IMR-90 (cell line): ENCODE measurements around the gene AGO3. TPM values are rescaled to one million over a fixed set of nuclear protein-coding genes. Genes with fewer than 3 reads are reported as not detected.
A peak's percentile ranks its signal among the peaks of the same experiment; 100 is the strongest.

Experiments used
- ATAC-seq: fragments of 200-7000 bp; cut with Tn5 transposase; 2 replicates; pipeline ENCODE4 v1.9.1; 2020; ENCODE audit warnings: low read depth, mild to moderate bottlenecking, moderate library complexity
- BruUV-seq: library from RNA; stranded (reverse); fragments of 400-500 nt; replicated peaks from 2 replicates; lab custom pipeline; 2021; lab: Mats Ljungman, UMichigan
- CTCF ChIA-PET: fragments of 300-600 bp; formaldehyde crosslinking; extraction: SDS; loops from one replicate; lab custom pipeline; 2021; ENCODE audit warnings: antibody characterized with exemption; lab: Yijun Ruan, JAX
- POLR2A ChIA-PET: fragments of 300-600 bp; sonication (Branson Sonifier 250); formaldehyde crosslinking; loops from one replicate; lab custom pipeline; 2022; ENCODE audit warnings: antibody characterized with exemption; ENCODE audit not compliant: unreplicated experiment; lab: Charles Lee
- DNase-seq: peaks from one replicate; pipeline ENCODE4 v3.0.0; 2013
- H2AFZ ChIP-seq: replicated peaks from 2 replicates; pipeline ENCODE3; 2013; ENCODE audit warnings: low read length, mild to moderate bottlenecking; ENCODE audit not compliant: poor library complexity
- H2AK5ac ChIP-seq: 2 replicates; pipeline ENCODE4 v1.6.1; 2013; ENCODE audit warnings: low read depth, low read length, inconsistent platforms
- H2AK9ac ChIP-seq: replicated peaks from 2 replicates; pipeline ENCODE3; 2013; ENCODE audit warnings: mild to moderate bottlenecking, low read depth, low read length, moderate library complexity; ENCODE audit not compliant: poor library complexity
- H2BK120ac ChIP-seq: 2 replicates; pipeline ENCODE4 v1.6.1; 2013; ENCODE audit warnings: low read depth, low read length, inconsistent platforms
- H2BK15ac ChIP-seq: 3 replicates; pipeline ENCODE4 v1.6.1; 2013; ENCODE audit warnings: low read depth, low read length, inconsistent platforms
- H2BK20ac ChIP-seq: 2 replicates; pipeline ENCODE4 v1.6.1; 2013; ENCODE audit warnings: low read depth, mild to moderate bottlenecking, inconsistent platforms, low read length, moderate library complexity
- H2BK5ac ChIP-seq: 2 replicates; pipeline ENCODE4 v1.6.1; 2013; ENCODE audit warnings: mild to moderate bottlenecking, low read depth, low read length, inconsistent platforms; ENCODE audit not compliant: poor library complexity, severe bottlenecking
- H3K14ac ChIP-seq: replicated peaks from 2 replicates; pipeline ENCODE4 v1.6.1; 2013; ENCODE audit warnings: low read depth, low read length, inconsistent platforms
- H3K18ac ChIP-seq: 2 replicates; pipeline ENCODE4 v1.6.1; 2013; ENCODE audit warnings: low read depth, low read length, control low read depth
- H3K23ac ChIP-seq: 2 replicates; pipeline ENCODE4 v1.6.1; 2013; ENCODE audit warnings: low read depth, low read length, inconsistent platforms
- H3K27ac ChIP-seq: 2 replicates; pipeline ENCODE4 v1.5.1; 2013; ENCODE audit warnings: mild to moderate bottlenecking, control low read depth, low read length; ENCODE audit not compliant: insufficient read depth
- H3K27me3 ChIP-seq: 2 replicates; pipeline ENCODE4 v1.6.1; 2013; ENCODE audit warnings: low read length; ENCODE audit not compliant: control insufficient read depth, insufficient read depth
- H3K36me3 ChIP-seq: 2 replicates; pipeline ENCODE4 v1.6.1; 2013; ENCODE audit warnings: low read length, mixed read lengths; ENCODE audit not compliant: control insufficient read depth, insufficient read depth
- H3K4ac ChIP-seq: 2 replicates; pipeline ENCODE4 v1.6.1; 2013; ENCODE audit warnings: low read depth, low read length, inconsistent platforms
- H3K4me1 ChIP-seq: 2 replicates; pipeline ENCODE4 v1.6.1; 2013; ENCODE audit warnings: low read length, mixed read lengths; ENCODE audit not compliant: control insufficient read depth, insufficient read depth
- H3K4me2 ChIP-seq: 2 replicates; pipeline ENCODE4 v1.6.1; 2013; ENCODE audit warnings: low read depth, mild to moderate bottlenecking, control low read depth, low read length, moderate library complexity
- H3K4me3 ChIP-seq: 2 replicates; pipeline ENCODE4 v1.5.1; 2013; ENCODE audit warnings: low read depth, mild to moderate bottlenecking, control low read depth, low read length, moderate library complexity; ENCODE audit not compliant: insufficient read depth
- H3K56ac ChIP-seq: 2 replicates; pipeline ENCODE4 v1.6.1; 2013; ENCODE audit warnings: low read length, inconsistent platforms; ENCODE audit not compliant: insufficient read depth; ENCODE audit errors: extremely low read depth
- H3K79me1 ChIP-seq, 2 experiments: 2 replicates each; pipeline ENCODE4 v1.6.1; 2013; ENCODE audit warnings: low read length in 2 of 2, inconsistent platforms in 1 of 2, low read depth in 1 of 2
- H3K9ac ChIP-seq: 2 replicates; pipeline ENCODE4 v1.6.1; 2013; ENCODE audit warnings: low read depth, low read length, control low read depth
- H3K9me1 ChIP-seq: 2 replicates; pipeline ENCODE4 v1.6.1; 2013; ENCODE audit warnings: low read length, inconsistent platforms; ENCODE audit not compliant: insufficient read depth
- H3K9me3 ChIP-seq: 2 replicates; pipeline ENCODE4 v1.6.1; 2013; ENCODE audit warnings: low read length; ENCODE audit not compliant: control insufficient read depth, insufficient read depth
- H4K20me1 ChIP-seq: 2 replicates; pipeline ENCODE4 v1.6.1; 2013; ENCODE audit warnings: low read length, inconsistent platforms; ENCODE audit not compliant: insufficient read depth
- H4K5ac ChIP-seq: 2 replicates; pipeline ENCODE4 v1.6.1; 2013; ENCODE audit warnings: mild to moderate bottlenecking, low read depth, low read length, control low read depth
- H4K8ac ChIP-seq, 2 experiments: 2 replicates each; pipeline ENCODE4 v1.6.1; 2013; ENCODE audit warnings: low read depth in 2 of 2, low read length in 2 of 2, control low read depth in 1 of 2, inconsistent platforms in 1 of 2
- H4K91ac ChIP-seq: 2 replicates; pipeline ENCODE4 v1.6.1; 2013; ENCODE audit warnings: low read depth, low read length, inconsistent platforms; ENCODE audit not compliant: insufficient read depth
- BHLHE40 ChIP-seq: fragments of 150-350 bp; IDR thresholded peaks from 2 replicates; pipeline ENCODE4 v1.6.1; 2016; ENCODE audit warnings: mild to moderate bottlenecking, low read depth, low read length
- MAZ ChIP-seq: IDR thresholded peaks from 2 replicates; pipeline ENCODE4 v1.6.1; 2012; ENCODE audit warnings: low read depth, mild to moderate bottlenecking, low read length, improper control_type of control experiment, moderate library complexity, borderline replicate concordance
- WGBS, 2 experiments: methylation state at CpG; one replicate each; pipeline versions ENCODE4 v1.1.5 to v1.1.7; 2013; ENCODE audit warnings: missing lambda C conversion rate in 2 of 2; ENCODE audit not compliant: insufficient read length in 1 of 2; ENCODE audit errors: extremely low coverage in 2 of 2; 5-methylcytosine and 5-hydroxymethylcytosine counted together
- dilution Hi-C: fragments of 300-500 bp; cut with HindIII; formaldehyde crosslinking; loops from one replicate; pipeline ENCODE4 v1.14.3; 2018; ENCODE audit warnings: low sequenced_read_pairs; ENCODE audit not compliant: unreplicated experiment
- in situ Hi-C: fragments of 300-500 bp; cut with MboI; formaldehyde crosslinking; loops from 3 replicates; pipeline ENCODE4 v1.14.3; 2019; ENCODE audit warnings: low sequenced_read_pairs, inconsistent platforms, mixed read lengths
- intact Hi-C: fragments of 100-400 bp; cut with micrococcal nuclease; formaldehyde crosslinking; loops from 2 replicates; pipeline ENCODE4 v1.10.0; 2022
- polyA plus RNA-seq, 3 experiments: library from polyadenylated mRNA; depleted of rRNA; stranded (reverse); fragments of >200 nt; gene quantifications; 2 replicates each; pipeline ENCODE4 v1.2.3, GENCODE V29; 2012; ENCODE audit warnings: low replicate concordance in 1 of 3
- total RNA-seq: library from RNA; depleted of rRNA; stranded (reverse); fragments of >200 nt; gene quantifications from 2 replicates; pipeline ENCODE4 v1.2.3, GENCODE V29; 2012

AGO3 gene
- total and polyA plus RNA-seq, 2 of the 4 experiments (the other 2 are of a cell fraction) = 8.9 to 25.6 TPM

DNA sequence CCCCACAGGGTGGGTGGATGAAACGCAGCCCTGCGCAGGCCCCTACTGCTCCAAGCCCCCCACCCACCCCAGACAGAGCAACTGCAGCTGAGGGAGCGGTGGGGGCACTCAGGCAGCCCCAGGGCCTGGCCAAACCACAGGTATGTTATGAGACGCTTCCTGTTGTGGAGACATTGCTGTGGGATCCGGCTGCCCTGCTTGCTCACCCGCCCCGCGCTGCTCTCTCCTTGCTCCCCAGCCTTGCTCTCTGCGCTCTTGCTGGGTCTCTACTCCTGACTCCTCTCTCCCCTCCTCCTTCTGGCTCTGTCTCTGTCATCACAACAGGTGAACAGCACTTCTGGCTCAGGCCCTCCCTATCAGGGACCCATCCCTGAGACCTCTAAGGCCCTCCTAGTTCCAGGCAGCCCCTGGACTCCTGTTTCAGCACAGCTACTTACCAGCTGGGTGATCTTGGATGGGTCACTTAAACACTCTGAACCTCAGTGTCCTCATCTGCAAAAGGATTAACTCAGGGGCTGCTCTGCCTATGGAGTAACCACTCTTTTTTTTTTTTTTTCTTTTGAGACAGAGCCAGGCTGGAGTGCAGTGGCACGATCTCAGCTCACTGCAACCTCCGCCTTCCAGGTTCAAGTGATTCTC, 178.3 kb downstream of the AGO3 start:
- Histone ChIP-seq H3K4me2 (no peak overlapping the region), H3K27ac (no peak overlapping the region)
- in situ Hi-C loops = loop anchor here (5.0 to 25.0 kb wide), 2 partner anchors 178 to 303 kb away; no protein-coding TSS in a partner anchor

More for the DNA sequence above, 178.3 kb downstream of the AGO3 start:
- Histone ChIP-seq H4K91ac (peak overlapping the region; percentile 89), H3K4me3 (no peak overlapping the region), H4K5ac (no peak overlapping the region), H3K4ac (peak overlapping the region; percentile 92), H3K27me3 (no peaks in the 10 kb centered on the region), H2BK5ac (no peak overlapping the region), H3K23ac (peak overlapping the region; percentile 80; the same call in 1 of the 2 replicates), H4K20me1 (no peaks in the 10 kb centered on the region), H3K18ac (no peak overlapping the region), H2BK120ac (peak overlapping the region; percentile 96), H3K4me1 (peaks cover 2% of the 10 kb centered on the region), H2BK20ac (peak overlapping the region; percentile 90), H4K8ac (peak overlapping the region in 1 of 2 experiments; percentile 86; a peak in 2 of 4 replicates), H3K14ac (peak overlapping the region; percentile 81), H3K9ac (no peak overlapping the region), H3K36me3 (no peaks in the 10 kb centered on the region), H2AK5ac (peak overlapping the region; percentile 73; the same call in 1 of the 2 replicates), H3K9me1 (peaks cover 10% of the 10 kb centered on the region), H3K56ac (peak overlapping the region; percentile 30; the same call in 1 of the 2 replicates), H3K9me3 (no peaks in the 10 kb centered on the region), H3K79me1 (no peaks in the 10 kb centered on the region), H2BK15ac (peak overlapping the region; percentile 95; the same call in 1 of the 3 replicates), H2AK9ac (peak overlapping the region; percentile 73), H2AFZ (peak overlapping the region; percentile 87)
- intact Hi-C loops (loop anchor here (10.0 kb wide), 1 partner anchor 106 kb away; no protein-coding TSS in a partner anchor), dilution Hi-C loops (no loop called here)
- DNase-seq (peak; percentile 78), ATAC-seq (peak; percentile 79)
- no TSS peak for BruUV-seq
- TF ChIP-seq MAZ = peak; percentile 85
- TF ChIP-seq BHLHE40 = no peak
- 56% methylated on average over 3 of the region's 11 CpGs; no CpG with 5 or more reads in 1 of the 2 experiments for WGBS, 2 experiments
- CTCF ChIA-PET = no interaction called here
- POLR2A ChIA-PET = no interaction called here
